ENCODE results near the gene DENND1A.

- no peak for TF ChIP-seq REST (IDR thresholded peaks at IDR 0.05; ENCODE audit: insufficient read depth in 1 of 2, low read depth in 2 of 2, low read length in 1 of 2)
- TF ChIP-seq CTCF (IDR thresholded peaks at IDR 0.05), result no peak
- TF ChIP-seq SIN3A (IDR thresholded peaks at IDR 0.05; ENCODE audit: borderline replicate concordance, insufficient read depth, low read depth, low read length), result no peak
- no peak for TF ChIP-seq POLR2AphosphoS5 (IDR thresholded peaks at IDR 0.05; ENCODE audit: low read depth, low read length)
Measured at GRCh38 chr9:123331346-123332060, 598.4 kb downstream of the DENND1A start.
